Tibial nerve (tissue), 4 donors: ENCODE measurements around the gene GAA.

Source experiments
- CTCF ChIP-seq, 5 experiments: fragments of 200-600 bp in 3 of 5; fragments of 450-650 bp in 2 of 5; sonication (generic) in 3 of 5; IDR thresholded peaks; one replicate each; pipeline ENCODE4 v1.5.1; 2016 to 2019; ENCODE audit warnings: antibody characterized with exemption in 5 of 5, mild to moderate bottlenecking in 3 of 5, moderate library complexity in 2 of 5
- EP300 ChIP-seq, 2 donors: sonication (generic); formaldehyde crosslinking; IDR thresholded peaks; one replicate each; pipeline ENCODE4 v1.6.1; 2017; ENCODE audit warnings: antibody characterized with exemption in 2 of 2, mild to moderate bottlenecking in 1 of 2
- POLR2A ChIP-seq, 2 donors: fragments of 450-650 bp; IDR thresholded peaks; one replicate each; pipeline ENCODE4 v1.6.1; 2017; ENCODE audit warnings: antibody characterized with exemption in 2 of 2, mild to moderate bottlenecking in 2 of 2, moderate library complexity in 2 of 2

DNA sequence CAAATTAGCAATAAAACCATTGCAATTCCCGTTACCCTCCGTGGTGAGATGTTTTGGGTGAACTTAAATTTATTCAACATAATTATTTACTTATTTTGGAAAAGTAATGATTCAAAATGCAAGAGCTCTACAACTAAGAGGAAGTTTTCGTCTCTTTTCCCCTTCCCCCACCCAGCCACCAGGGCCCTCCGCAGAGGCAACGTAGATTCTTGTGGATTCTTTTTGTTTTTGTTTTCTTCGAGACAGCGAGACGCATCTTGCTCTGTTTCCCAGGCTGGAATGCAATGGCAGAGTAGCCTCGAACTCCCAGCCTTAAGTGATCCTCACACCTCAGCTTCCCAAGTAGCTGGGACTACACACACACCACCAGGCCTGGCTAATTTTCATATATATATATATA lies 45.8 kb upstream of the GAA start:
- TF ChIP-seq CTCF (IDR thresholded peaks at IDR 0.05), result no peak
- TF ChIP-seq EP300 (IDR thresholded peaks at IDR 0.05), result no peak
- no peak for TF ChIP-seq POLR2A (IDR thresholded peaks at IDR 0.05)
